ENCODE data around the gene FMO2. TPM values are rescaled to one million over a fixed set of nuclear protein-coding genes. Genes with fewer than 3 reads are reported as not detected.

The FMO2 gene
- total RNA-seq, 1 donor from 2014 or later = 288 TPM

DNA sequence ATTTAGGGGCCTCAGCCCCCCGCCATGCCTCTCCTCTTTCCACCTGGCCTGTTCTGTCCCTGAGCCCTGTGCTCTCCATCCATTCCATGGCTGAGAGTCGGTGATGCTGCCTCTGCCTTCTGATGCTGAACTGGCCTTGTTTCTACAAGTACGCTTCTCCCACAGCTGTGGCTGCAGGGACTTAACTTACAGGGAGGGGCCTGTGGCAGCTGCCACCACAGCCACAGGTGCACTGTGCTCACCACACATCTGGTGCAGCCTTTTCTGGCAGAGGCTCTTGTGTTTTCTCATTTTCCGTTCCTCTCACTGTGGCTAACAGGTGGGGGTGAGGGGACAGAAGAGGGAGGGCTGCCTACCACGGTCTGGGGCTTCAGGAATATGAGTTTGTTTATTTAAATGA lies 67.4 kb downstream of the FMO2 start:
- Histone ChIP-seq H3K4me1 (peaks cover 2% of the 10 kb centered on the region), H3K4me3 (no peak overlapping the region), H3K9me3 (no peaks in the 10 kb centered on the region), H3K27me3 (ENCODE audit: low read depth) (peaks cover 10% of the 10 kb centered on the region), H3K27ac (no peak overlapping the region), H3K36me3 (no peaks in the 10 kb centered on the region)
- intact Hi-C loops (cut with DNase I) = no loop called here
- TF ChIP-seq, protein P1, sequence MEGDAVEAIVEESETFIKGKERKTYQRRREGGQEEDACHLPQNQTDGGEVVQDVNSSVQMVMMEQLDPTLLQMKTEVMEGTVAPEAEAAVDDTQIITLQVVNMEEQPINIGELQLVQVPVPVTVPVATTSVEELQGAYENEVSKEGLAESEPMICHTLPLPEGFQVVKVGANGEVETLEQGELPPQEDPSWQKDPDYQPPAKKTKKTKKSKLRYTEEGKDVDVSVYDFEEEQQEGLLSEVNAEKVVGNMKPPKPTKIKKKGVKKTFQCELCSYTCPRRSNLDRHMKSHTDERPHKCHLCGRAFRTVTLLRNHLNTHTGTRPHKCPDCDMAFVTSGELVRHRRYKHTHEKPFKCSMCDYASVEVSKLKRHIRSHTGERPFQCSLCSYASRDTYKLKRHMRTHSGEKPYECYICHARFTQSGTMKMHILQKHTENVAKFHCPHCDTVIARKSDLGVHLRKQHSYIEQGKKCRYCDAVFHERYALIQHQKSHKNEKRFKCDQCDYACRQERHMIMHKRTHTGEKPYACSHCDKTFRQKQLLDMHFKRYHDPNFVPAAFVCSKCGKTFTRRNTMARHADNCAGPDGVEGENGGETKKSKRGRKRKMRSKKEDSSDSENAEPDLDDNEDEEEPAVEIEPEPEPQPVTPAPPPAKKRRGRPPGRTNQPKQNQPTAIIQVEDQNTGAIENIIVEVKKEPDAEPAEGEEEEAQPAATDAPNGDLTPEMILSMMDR (IDR thresholded peaks at IDR 0.05) = no peak
- DNase-seq (no peak), ATAC-seq (peak in 1 of 2 donors; percentile 51)

DNA sequence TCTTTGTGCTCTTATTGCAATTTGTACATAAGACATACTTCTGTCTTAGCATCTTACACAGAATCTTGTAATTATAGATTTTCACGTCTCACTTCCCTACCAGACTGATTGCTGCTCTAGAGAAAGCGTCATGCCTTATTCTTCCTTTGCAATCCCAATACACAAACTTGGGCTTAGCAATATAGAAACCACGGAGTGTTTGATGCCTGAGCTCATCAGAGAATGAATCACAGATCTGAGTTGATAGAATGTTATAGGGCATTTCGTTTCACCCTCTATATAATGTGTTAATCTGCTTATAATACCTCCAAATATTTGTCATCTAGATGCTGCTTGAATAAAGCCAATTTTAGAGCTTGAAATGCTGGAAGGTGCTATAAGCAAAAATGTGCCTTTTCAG lies 69.8 kb downstream of the FMO2 start:
- intact Hi-C loops (cut with DNase I) = no loop called here
- peaks cover 4% of the 10 kb centered on the region for H3K4me1 ChIP-seq
- H3K27ac ChIP-seq = no peak overlapping the region
- TF ChIP-seq, protein P1 (IDR thresholded peaks at IDR 0.05) = no peak
- H3K4me3 ChIP-seq = no peak overlapping the region
- H3K9me3 ChIP-seq = no peaks in the 10 kb centered on the region
- no peaks in the 10 kb centered on the region for H3K36me3 ChIP-seq
- DNase-seq = no peak
- ATAC-seq = no peak
- peaks cover 10% of the 10 kb centered on the region for H3K27me3 ChIP-seq (ENCODE audit: low read depth)

DNA sequence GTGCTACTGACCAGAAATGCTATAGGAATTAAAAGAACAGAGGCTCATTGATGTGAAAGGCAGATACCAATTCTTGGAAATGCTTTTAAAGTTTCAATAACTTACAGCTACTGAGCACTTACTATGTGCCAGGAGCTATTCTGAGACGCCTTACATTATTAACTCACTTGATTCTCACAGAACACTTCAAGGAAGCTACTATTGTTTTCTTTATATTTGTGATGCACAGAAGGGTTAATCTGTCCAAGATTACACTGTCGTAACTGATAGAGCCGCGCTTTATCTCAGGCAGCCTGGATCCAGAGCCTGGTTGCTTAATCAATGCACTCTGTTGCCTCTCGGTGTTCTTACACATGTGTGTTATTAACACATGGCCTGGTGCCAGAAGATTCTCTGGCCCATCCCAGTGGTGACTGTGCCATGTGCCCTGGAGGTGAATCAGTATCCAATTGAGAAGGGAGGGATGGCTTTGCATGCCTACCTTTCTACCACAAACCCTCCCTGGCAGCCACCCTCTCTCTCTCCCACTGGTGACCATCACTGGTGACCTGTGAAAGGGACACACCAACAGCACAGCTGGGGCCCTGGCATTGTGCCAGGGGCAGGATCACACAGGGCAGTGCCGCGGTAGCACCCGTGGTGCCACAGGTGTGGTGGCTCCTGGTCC lies 72.0 kb downstream of the FMO2 start:
- H3K4me3 ChIP-seq = no peak overlapping the region
- intact Hi-C loops (cut with DNase I) = no loop called here

DNA sequence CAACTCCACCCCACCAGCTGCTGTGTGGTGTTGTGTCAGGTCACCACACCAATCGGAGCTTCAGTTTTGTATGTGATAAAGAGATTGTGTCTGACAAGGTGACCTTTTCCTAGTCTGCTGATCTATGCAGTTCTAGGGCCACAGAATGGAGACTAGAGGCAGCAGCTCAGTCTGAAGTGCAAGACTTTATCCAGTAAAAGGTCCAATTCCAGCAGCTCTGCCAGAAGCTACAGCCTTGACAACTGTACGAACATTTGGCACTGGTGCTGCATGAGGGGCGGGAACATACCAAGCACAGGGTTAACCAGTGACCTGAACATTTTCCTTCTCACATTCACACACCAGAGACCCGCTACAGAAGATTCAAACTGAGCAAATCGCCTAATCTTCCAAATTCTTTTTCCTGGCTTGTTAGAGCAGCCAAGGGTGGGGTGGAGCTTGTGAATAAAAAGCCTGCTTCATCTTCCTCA lies 72.5 kb downstream of the FMO2 start:
- H3K4me3 ChIP-seq = no peak overlapping the region
- no peak overlapping the region for H3K27ac ChIP-seq
- no peaks in the 10 kb centered on the region for H3K9me3 ChIP-seq
- ATAC-seq (peak in 1 of 2 donors; percentile 25), DNase-seq (no peak)
- intact Hi-C loops (cut with DNase I) = no loop called here
- peaks cover 4% of the 10 kb centered on the region for H3K4me1 ChIP-seq
- H3K36me3 ChIP-seq = no peaks in the 10 kb centered on the region
- TF ChIP-seq, protein P1 (IDR thresholded peaks at IDR 0.05) = no peak
- peaks cover 2% of the 10 kb centered on the region for H3K27me3 ChIP-seq (ENCODE audit: low read depth)

More for the DNA sequence above, 72.0 kb downstream of the FMO2 start:
- Histone ChIP-seq H3K36me3 (no peaks in the 10 kb centered on the region), H3K9me3 (no peaks in the 10 kb centered on the region), H3K27ac (no peak overlapping the region), H3K27me3 (ENCODE audit: low read depth) (peaks cover 6% of the 10 kb centered on the region), H3K4me1 (peaks cover 4% of the 10 kb centered on the region)
- TF ChIP-seq, protein P1 (IDR thresholded peaks at IDR 0.05) = no peak
- ATAC-seq = peak in 1 of 2 donors; percentile 47
- DNase-seq = no peak

DNA sequence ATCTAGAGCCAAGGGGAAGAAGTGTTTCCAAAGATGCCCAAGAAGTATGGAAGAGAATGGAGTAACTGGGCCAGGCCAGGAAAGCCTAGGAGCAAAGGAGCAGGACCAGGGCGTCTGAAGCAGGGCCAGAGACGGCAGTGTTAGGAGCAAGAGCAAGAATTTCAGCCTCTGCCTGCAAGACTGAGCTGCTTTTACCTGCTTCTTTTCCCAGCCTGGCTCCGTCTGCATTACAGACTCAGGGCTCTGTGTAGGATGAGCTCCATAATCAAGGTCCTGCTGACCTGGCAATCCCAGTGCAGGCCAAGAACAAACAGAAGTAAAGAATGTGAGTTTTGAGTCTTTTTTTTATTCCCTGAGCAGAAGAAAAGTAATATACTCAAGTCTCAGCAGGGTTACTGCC lies 73.3 kb downstream of the FMO2 start:
- intact Hi-C loops (cut with DNase I) = no loop called here
- TF ChIP-seq, protein P1 (IDR thresholded peaks at IDR 0.05) = no peak
- peaks cover 4% of the 10 kb centered on the region for H3K4me1 ChIP-seq
- no peak overlapping the region for H3K27ac ChIP-seq
- H3K27me3 ChIP-seq (ENCODE audit: low read depth) = no peaks in the 10 kb centered on the region
- H3K9me3 ChIP-seq = no peaks in the 10 kb centered on the region
- no peak overlapping the region for H3K4me3 ChIP-seq
- ATAC-seq = no peak
- no peaks in the 10 kb centered on the region for H3K36me3 ChIP-seq
- DNase-seq = no peak

Measured in lower lobe of right lung (tissue), 2 donors.